Measurements from ENCODE around the gene ZNF524. TPM values are rescaled to one million over a fixed set of nuclear protein-coding genes. Genes with fewer than 3 reads are reported as not detected.

ZNF524 gene
- total and polyA plus RNA-seq, 10 of the 15 experiments (the other 5 are each of a cell fraction or from before 2014, with no cell fraction given): 0.47 to 18.6 (median 12.4) TPM; not detected in 1

- no peak for TF ChIP-seq RB1 (IDR thresholded peaks at IDR 0.05; ENCODE audit: borderline replicate concordance)
- no peak for TF ChIP-seq USF1 (IDR thresholded peaks at IDR 0.05; ENCODE audit: borderline replicate concordance, extremely low read length, insufficient read depth, low read depth, low read length)
- TF ChIP-seq CREM (IDR thresholded peaks at IDR 0.05; ENCODE audit: low read depth): peak; percentile 56; the same call in 1 of the 2 replicates
- peak; percentile 95 for TF ChIP-seq RUNX3 (IDR thresholded peaks at IDR 0.05; ENCODE audit: low read length)
- TF ChIP-seq FOXM1 (IDR thresholded peaks at IDR 0.05; ENCODE audit: low read depth, low read length): 0 out of 2 replicates have a peak, but pooled peaks have one; percentile 15
- TF ChIP-seq ETV6 (conservative IDR thresholded peaks at IDR 0.05 in 1 of 2, IDR thresholded peaks at IDR 0.05 in 1 of 2; ENCODE audit: borderline replicate concordance in 1 of 2, low read depth in 1 of 2): 0 out of 4 replicates have a peak, but pooled peaks of 1 of the 2 experiments have one; percentile 25
- peak; percentile 81 to 85 for TF ChIP-seq IKZF2 (IDR thresholded peaks at IDR 0.05)
- TF ChIP-seq BHLHE40 (IDR thresholded peaks at IDR 0.05; ENCODE audit: borderline replicate concordance in 1 of 2, low read depth in 2 of 2, low read length in 1 of 2): peak in 1 of 2 experiments; percentile 17; a peak in 1 of 4 replicates
- 0 out of 2 replicates have a peak, but pooled peaks have one; percentile 36 for TF ChIP-seq MTA2 (IDR thresholded peaks at IDR 0.05; ENCODE audit: low read depth)
- TF ChIP-seq DPF2 (IDR thresholded peaks at IDR 0.05): 0 out of 2 replicates have a peak, but pooled peaks have one; percentile 53
- TF ChIP-seq IKZF1 (conservative IDR thresholded peaks at IDR 0.05): peak; percentile 81
Measured at GRCh38 chr19:55626350-55626749, 26.3 kb downstream of the ZNF524 start (continued).

GRCh38 chr19:55632463-55632834, 32.4 kb downstream of the ZNF524 start:
- intact Hi-C loops (cut with micrococcal nuclease; ENCODE audit: unreplicated experiment): loop anchor here (2.0 to 10.0 kb wide), 4 partner anchors 165 to 700 kb away; no protein-coding TSS in a partner anchor
- H3K4me1 ChIP-seq (ENCODE audit: control insufficient read depth, insufficient read depth, low read length): peaks cover 19% of the 10 kb centered on the region
- in situ Hi-C loops (cut with MboI): loop anchor here (5.0 kb wide), 1 partner anchor 115 kb away; no protein-coding TSS in a partner anchor
- H3K9me3 ChIP-seq (replicated peaks; ENCODE audit: control insufficient read depth, insufficient read depth, low read length): no peaks in the 10 kb centered on the region
- peaks cover 25% of the 10 kb centered on the region for H3K79me2 ChIP-seq (ENCODE audit: control insufficient read depth, insufficient read depth, low read length)
- DNase-seq (ENCODE audit: low read depth, low spot score): peak; percentile 75
- peak overlapping the region; percentile 65 for H2AFZ ChIP-seq (ENCODE audit: control insufficient read depth, low read depth, low read length)
- no peak overlapping the region for H3K9ac ChIP-seq (ENCODE audit: control insufficient read depth, insufficient read depth, low read length)
- H3K27ac ChIP-seq (ENCODE audit: control insufficient read depth, insufficient read depth): no peak overlapping the region
- H3K27me3 ChIP-seq (replicated peaks in 1 of 2; ENCODE audit: control insufficient read depth in 2 of 2, insufficient read depth in 2 of 2, low read length in 1 of 2): no peaks in the 10 kb centered on the region
- no peak overlapping the region for H3K4me2 ChIP-seq (ENCODE audit: control insufficient read depth, insufficient read depth)
- ATAC-seq: peak; percentile 75
- WGBS (ENCODE audit: insufficient coverage, insufficient replicate concordance, low lambda C conversion rate, missing lambda C conversion rate): 33% methylated on average over 3 of the region's 3 CpGs
- FAIRE-seq: peak; percentile 89
- no peak overlapping the region for H3K4me3 ChIP-seq
- POLR2A ChIA-PET: interaction anchor here (0.7 to 2.6 kb wide), 12 partner anchors 10 to 123 kb away, joined by 3 to 20 read pairs (median 6); partner anchors contain the start of genes CCDC106, FIZ1, ZNF581 and ZNF865
- no peaks in the 10 kb centered on the region for H3K36me3 ChIP-seq (ENCODE audit: control insufficient read depth in 2 of 2, insufficient read depth in 2 of 2, low read length in 1 of 2)
- H4K20me1 ChIP-seq (ENCODE audit: control insufficient read depth, insufficient read depth): no peaks in the 10 kb centered on the region
- CTCF ChIA-PET: interaction anchor here (0.6 to 7.7 kb wide), 47 partner anchors 8 to 716 kb away, joined by 3 to 85 read pairs (median 5); partner anchors contain the start of genes CCDC106, FIZ1, ISOC2 and U2AF2
- RAD21 ChIA-PET (ENCODE audit: unreplicated experiment): interaction anchor here (0.5 to 4.9 kb wide), 32 partner anchors 7 to 1534 kb away, joined by 3 to 36 read pairs (median 8); partner anchors contain the start of genes CCDC106, U2AF2, ZNF579 and ZNF581
- SMC1A ChIA-PET (ENCODE audit: uncharacterized antibody, unreplicated experiment): interaction anchor here (0.7 to 3.5 kb wide), 20 partner anchors 10 to 717 kb away, joined by 3 to 31 read pairs (median 5); partner anchors contain the start of genes CCDC106, FIZ1, U2AF2 and ZNF524
- BruUV-seq (replicated peaks): no TSS peak
- TF ChIP-seq EGR1 (IDR thresholded peaks at IDR 0.05; ENCODE audit: borderline replicate concordance in 1 of 2, low read depth in 2 of 2, low read length in 2 of 2) (no peak), BHLHE40 (IDR thresholded peaks at IDR 0.05; ENCODE audit: borderline replicate concordance in 1 of 2, low read depth in 2 of 2, low read length in 1 of 2) (0 out of 4 replicates have a peak, but pooled peaks of 1 of the 2 experiments have one; percentile 17), RAD21 (IDR thresholded peaks at IDR 0.05; ENCODE audit: insufficient read depth, low read depth, low read length) (peak; percentile 91), MTA3 (IDR thresholded peaks at IDR 0.05; ENCODE audit: borderline replicate concordance, low read length) (no peak), SMARCA5 (IDR thresholded peaks at IDR 0.05) (peak; percentile 41; the same call in 1 of the 2 replicates), RUNX3 (IDR thresholded peaks at IDR 0.05; ENCODE audit: low read length) (peak; percentile 64; the same call in 1 of the 2 replicates), CTCF (IDR thresholded peaks at IDR 0.05 in 2 of 3, conservative IDR thresholded peaks at IDR 0.05 in 1 of 3; ENCODE audit: control insufficient read depth in 2 of 3, extremely low read depth in 1 of 3, insufficient read depth in 1 of 3, low read depth in 3 of 3, low read length in 3 of 3) (peak; percentile 75 to 85 (median 76))

Data from GM12878 (cell line).